Activated naive CD8-positive, alpha-beta T cell treated with anti-CD3 and anti-CD28 coated beads, Interleukin-2, amount 50 U/mL, for 16 hours (primary cell): ENCODE data around the gene P2RY13.

Experiments
- DNase-seq: peaks from one replicate; pipeline ENCODE4 v3.0.0-alpha.2; 2020; ENCODE audit warnings: low read depth, low spot score

Gene P2RY13

GRCh38 chr3:151329363-151329762 is at the start of gene P2RY13:
Gene P2RY13, minus strand, starts transcription at chr3:151329549. Its CDS starts 21 bp downstream, at chr3:151329528.
- no peak for DNase-seq

- DNase-seq, result no peak
Observed at GRCh38 chr3:151377768-151378385, 48.5 kb upstream of the P2RY13 start.

- DNase-seq, result no peak
Observed at GRCh38 chr3:151372063-151372820, 42.9 kb upstream of the P2RY13 start.

GRCh38 chr3:151371526-151371925 is 42.2 kb upstream of the P2RY13 start:
- DNase-seq, result no peak

GRCh38 chr3:151367448-151367847 is 38.1 kb upstream of the P2RY13 start:
- DNase-seq, result no peak

GRCh38 chr3:151366993-151367392 is 37.6 kb upstream of the P2RY13 start:
- DNase-seq, result no peak

- no peak for DNase-seq
Observed at GRCh38 chr3:151362751-151363174, 33.4 kb upstream of the P2RY13 start.

- DNase-seq, result no peak
Observed at GRCh38 chr3:151357463-151357850, 28.1 kb upstream of the P2RY13 start.

- no peak for DNase-seq
Observed at GRCh38 chr3:151356794-151357462, 27.6 kb upstream of the P2RY13 start.

- DNase-seq, result no peak
Observed at GRCh38 chr3:151351648-151352047, 22.3 kb upstream of the P2RY13 start.

GRCh38 chr3:151351219-151351618 is 21.9 kb upstream of the P2RY13 start:
- no peak for DNase-seq

- no peak for DNase-seq
Observed at GRCh38 chr3:151350656-151351055, 21.3 kb upstream of the P2RY13 start.

- DNase-seq, result no peak
Observed at GRCh38 chr3:151347432-151347831, 18.1 kb upstream of the P2RY13 start.

GRCh38 chr3:151346292-151346691 is 16.9 kb upstream of the P2RY13 start:
- no peak for DNase-seq

GRCh38 chr3:151345859-151346258 is 16.5 kb upstream of the P2RY13 start:
- no peak for DNase-seq

GRCh38 chr3:151331696-151332095 is 2.3 kb upstream of the P2RY13 start:
- DNase-seq, result no peak

GRCh38 chr3:151330899-151331298 is 1.6 kb upstream of the P2RY13 start:
- no peak for DNase-seq

- DNase-seq, result no peak
Observed at GRCh38 chr3:151330379-151330778, 1.0 kb upstream of the P2RY13 start.

- DNase-seq, result no peak
Observed at GRCh38 chr3:151328298-151328995, 902 bp downstream of the P2RY13 start.

GRCh38 chr3:151327571-151328198 is 1.7 kb downstream of the P2RY13 start:
- no peak for DNase-seq

- no peak for DNase-seq
Observed at GRCh38 chr3:151322511-151322910, 6.8 kb downstream of the P2RY13 start.

- DNase-seq, result no peak
Observed at GRCh38 chr3:151321526-151321925, 7.8 kb downstream of the P2RY13 start.
